ENCODE data around the gene FBXL16.
A peak's percentile ranks its signal among the peaks of the same experiment; 100 is the strongest.

DNA sequence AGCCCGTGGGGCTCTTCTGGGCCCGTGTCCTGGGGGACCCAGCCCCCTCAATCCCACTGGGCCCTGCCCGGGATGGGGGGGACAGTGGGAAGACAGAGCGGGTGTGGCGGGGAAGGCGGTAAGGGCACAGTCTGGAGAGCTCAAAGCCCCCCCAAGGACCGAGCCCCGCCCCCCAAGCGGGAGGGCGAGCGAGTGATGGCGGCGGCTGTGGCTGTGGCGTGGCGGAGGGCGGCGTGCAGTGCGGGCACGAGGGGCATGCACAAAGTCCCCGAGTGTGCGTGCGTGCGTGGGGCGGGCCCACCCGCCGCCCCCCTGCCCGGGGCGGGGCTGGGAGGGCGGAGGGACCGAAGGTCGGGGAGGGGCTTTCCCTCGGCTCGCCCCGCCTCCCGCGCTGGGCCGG lies 11.8 kb downstream of the FBXL16 start:
- TF ChIP-seq, protein P1, sequence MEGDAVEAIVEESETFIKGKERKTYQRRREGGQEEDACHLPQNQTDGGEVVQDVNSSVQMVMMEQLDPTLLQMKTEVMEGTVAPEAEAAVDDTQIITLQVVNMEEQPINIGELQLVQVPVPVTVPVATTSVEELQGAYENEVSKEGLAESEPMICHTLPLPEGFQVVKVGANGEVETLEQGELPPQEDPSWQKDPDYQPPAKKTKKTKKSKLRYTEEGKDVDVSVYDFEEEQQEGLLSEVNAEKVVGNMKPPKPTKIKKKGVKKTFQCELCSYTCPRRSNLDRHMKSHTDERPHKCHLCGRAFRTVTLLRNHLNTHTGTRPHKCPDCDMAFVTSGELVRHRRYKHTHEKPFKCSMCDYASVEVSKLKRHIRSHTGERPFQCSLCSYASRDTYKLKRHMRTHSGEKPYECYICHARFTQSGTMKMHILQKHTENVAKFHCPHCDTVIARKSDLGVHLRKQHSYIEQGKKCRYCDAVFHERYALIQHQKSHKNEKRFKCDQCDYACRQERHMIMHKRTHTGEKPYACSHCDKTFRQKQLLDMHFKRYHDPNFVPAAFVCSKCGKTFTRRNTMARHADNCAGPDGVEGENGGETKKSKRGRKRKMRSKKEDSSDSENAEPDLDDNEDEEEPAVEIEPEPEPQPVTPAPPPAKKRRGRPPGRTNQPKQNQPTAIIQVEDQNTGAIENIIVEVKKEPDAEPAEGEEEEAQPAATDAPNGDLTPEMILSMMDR (IDR thresholded peaks at IDR 0.05; ENCODE audit: poor library complexity), result no peak
- no peak for TF ChIP-seq EZH2 (IDR thresholded peaks at IDR 0.05; ENCODE audit: borderline replicate concordance)
- TF ChIP-seq EZH2phosphoT487 (IDR thresholded peaks at IDR 0.05; ENCODE audit: low read depth, severe bottlenecking, unreplicated experiment), result peak; percentile 37
